ENCODE results near the gene AOPEP.

The AOPEP gene

GRCh38 chr9:95044731-95045508, 318.4 kb downstream of the AOPEP start:
- Histone ChIP-seq H3K9ac (ENCODE audit: low read length) (no peak overlapping the region), H3K9me3 (ENCODE audit: insufficient read depth, low read length) (no peaks in the 10 kb centered on the region), H3K4me2 (ENCODE audit: low read depth, low read length, poor library complexity, severe bottlenecking) (no peak overlapping the region), H2AFZ (ENCODE audit: low read depth, low read length, severe bottlenecking) (no peak overlapping the region), H3F3A (ENCODE audit: insufficient read depth) (peaks cover 16% of the 10 kb centered on the region), H3K9me2 (replicated peaks; ENCODE audit: insufficient read depth, low read length) (no peaks in the 10 kb centered on the region), H3K36me3 (ENCODE audit: low read length) (no peaks in the 10 kb centered on the region), H3K27me3 (ENCODE audit: low read length) (no peaks in the 10 kb centered on the region; the same call in 1 of the 2 replicates), H3K4me3 (ENCODE audit: insufficient read depth, low read length, poor library complexity, severe bottlenecking) (no peak overlapping the region), H3K79me2 (ENCODE audit: insufficient read depth, low read length) (no peaks in the 10 kb centered on the region), H4K20me1 (ENCODE audit: low read depth, low read length) (peaks cover 7% of the 10 kb centered on the region; the same call in 1 of the 2 replicates), H3K27ac (ENCODE audit: low read depth, low read length) (no peak overlapping the region)
- TF ChIP-seq EZH2phosphoT487 (conservative IDR thresholded peaks at IDR 0.05; ENCODE audit: low read length) (no peak), CTCF (IDR thresholded peaks at IDR 0.05; ENCODE audit: insufficient read depth, low read length, poor library complexity, severe bottlenecking) (no peak)

DNA sequence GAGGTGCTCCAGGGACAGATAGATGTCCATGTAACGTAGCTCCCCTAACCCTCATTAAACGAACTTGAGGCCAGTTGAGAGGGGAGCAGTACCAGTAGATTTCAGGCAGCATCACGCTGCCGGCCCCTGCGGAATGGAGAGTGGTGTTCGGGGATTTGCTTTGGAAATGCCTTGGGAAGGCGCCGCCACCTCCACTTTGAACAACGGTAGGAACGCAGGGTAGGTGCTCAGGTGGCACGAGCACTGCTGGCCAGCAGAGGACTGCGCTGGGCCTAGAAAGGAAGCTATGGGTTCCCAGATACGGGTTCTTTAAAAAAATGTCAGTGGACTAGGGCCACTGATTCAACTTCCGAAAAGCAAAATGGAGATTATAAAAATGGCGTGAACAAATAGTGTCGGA, 319.3 kb downstream of the AOPEP start:
- H3K36me3 ChIP-seq (ENCODE audit: low read length), result no peaks in the 10 kb centered on the region
- H3K79me2 ChIP-seq (ENCODE audit: insufficient read depth, low read length), result no peaks in the 10 kb centered on the region
- no peak overlapping the region for H3K4me2 ChIP-seq (ENCODE audit: low read depth, low read length, poor library complexity, severe bottlenecking)
- peaks cover 7% of the 10 kb centered on the region; the same call in 1 of the 2 replicates for H4K20me1 ChIP-seq (ENCODE audit: low read depth, low read length)
- no peaks in the 10 kb centered on the region; the same call in 1 of the 2 replicates for H3K27me3 ChIP-seq (ENCODE audit: low read length)
- H3K9me3 ChIP-seq (ENCODE audit: insufficient read depth, low read length), result no peaks in the 10 kb centered on the region
- no peak overlapping the region for H3K4me3 ChIP-seq (ENCODE audit: insufficient read depth, low read length, poor library complexity, severe bottlenecking)
- peaks cover 16% of the 10 kb centered on the region for H3F3A ChIP-seq (ENCODE audit: insufficient read depth)
- no peak overlapping the region for H3K9ac ChIP-seq (ENCODE audit: low read length)
- H3K9me2 ChIP-seq (replicated peaks; ENCODE audit: insufficient read depth, low read length), result no peaks in the 10 kb centered on the region
- H3K27ac ChIP-seq (ENCODE audit: low read depth, low read length), result no peak overlapping the region
- no peak overlapping the region for H2AFZ ChIP-seq (ENCODE audit: low read depth, low read length, severe bottlenecking)
- no peak for TF ChIP-seq CTCF (IDR thresholded peaks at IDR 0.05; ENCODE audit: insufficient read depth, low read length, poor library complexity, severe bottlenecking)
- no peak for TF ChIP-seq EZH2phosphoT487 (conservative IDR thresholded peaks at IDR 0.05; ENCODE audit: low read length)

- H3K36me3 ChIP-seq (ENCODE audit: low read length), result no peaks in the 10 kb centered on the region
- H3F3A ChIP-seq (ENCODE audit: insufficient read depth), result peaks cover 16% of the 10 kb centered on the region
- H3K79me2 ChIP-seq (ENCODE audit: insufficient read depth, low read length), result no peaks in the 10 kb centered on the region
- no peaks in the 10 kb centered on the region; the same call in 1 of the 2 replicates for H3K27me3 ChIP-seq (ENCODE audit: low read length)
- H3K9ac ChIP-seq (ENCODE audit: low read length), result no peak overlapping the region
- TF ChIP-seq CTCF (IDR thresholded peaks at IDR 0.05; ENCODE audit: insufficient read depth, low read length, poor library complexity, severe bottlenecking) (no peak), EZH2phosphoT487 (conservative IDR thresholded peaks at IDR 0.05; ENCODE audit: low read length) (no peak)
- no peaks in the 10 kb centered on the region for H3K9me2 ChIP-seq (replicated peaks; ENCODE audit: insufficient read depth, low read length)
- H3K4me2 ChIP-seq (ENCODE audit: low read depth, low read length, poor library complexity, severe bottlenecking), result peak overlapping the region; percentile 54
- no peak overlapping the region for H3K27ac ChIP-seq (ENCODE audit: low read depth, low read length)
- H4K20me1 ChIP-seq (ENCODE audit: low read depth, low read length), result peaks cover 7% of the 10 kb centered on the region; the same call in 1 of the 2 replicates
- H3K9me3 ChIP-seq (ENCODE audit: insufficient read depth, low read length), result no peaks in the 10 kb centered on the region
- peak overlapping the region; percentile 44 for H3K4me3 ChIP-seq (ENCODE audit: insufficient read depth, low read length, poor library complexity, severe bottlenecking)
- H2AFZ ChIP-seq (ENCODE audit: low read depth, low read length, severe bottlenecking), result no peak overlapping the region
These were observed 321.1 kb downstream of the AOPEP start for GRCh38 chr9:95047452-95048224.

Data from SU-DHL-6 (cell line).